WTC11 (cell line): Measurements from ENCODE around the gene CENPF.

ENCODE experiments used
- NFYB ChIP-seq: sonication (generic); formaldehyde crosslinking; conservative IDR thresholded peaks from 2 replicates; pipeline ENCODE4 v1.8.0; 2022; ENCODE audit warnings: low read depth, missing genetic modification reagents
- ZNF423 ChIP-seq: fragments of 250-450 bp; sonication (Bioruptor Pico); IDR thresholded peaks from 2 replicates; pipeline ENCODE4 v2.1.2; 2022; ENCODE audit warnings: mild to moderate bottlenecking, moderate library complexity

GRCh38 chr1:214641214-214641895 is 38.4 kb downstream of the CENPF start:
- TF ChIP-seq ZNF423 (CRISPR knock-in tag) (no peak), NFYB (CRISPR knock-in tag) (no peak)
